Osteocyte (in vitro differentiated cells): ENCODE results near the gene ABL1. TPM values are rescaled to one million over a fixed set of nuclear protein-coding genes. Genes with fewer than 3 reads are reported as not detected.

Experiments used
- DNase-seq: peaks from one replicate; pipeline ENCODE4 v3.0.0; 2021; ENCODE audit warnings: mixed read lengths; ENCODE audit not compliant: unreplicated experiment; ENCODE audit errors: extremely low spot score
- H3K27ac Mint-ChIP-seq: one replicate; pipeline ENCODE4 v1.8.0; 2021; ENCODE audit warnings: mild to moderate bottlenecking, mixed read lengths; ENCODE audit not compliant: unreplicated experiment
- H3K27me3 Mint-ChIP-seq: one replicate; pipeline ENCODE4 v1.8.0; 2021; ENCODE audit warnings: mixed read lengths; ENCODE audit not compliant: unreplicated experiment
- H3K36me3 Mint-ChIP-seq: one replicate; pipeline ENCODE4 v1.8.0; 2021; ENCODE audit warnings: mixed read lengths; ENCODE audit not compliant: unreplicated experiment
- H3K4me1 Mint-ChIP-seq: one replicate; pipeline ENCODE4 v1.8.0; 2021; ENCODE audit warnings: mixed read lengths; ENCODE audit not compliant: unreplicated experiment
- H3K4me3 Mint-ChIP-seq: one replicate; pipeline ENCODE4 v1.8.0; 2021; ENCODE audit warnings: mild to moderate bottlenecking, moderate library complexity, mixed read lengths; ENCODE audit not compliant: unreplicated experiment
- H3K9me3 Mint-ChIP-seq: one replicate; pipeline ENCODE4 v1.8.0; 2021; ENCODE audit warnings: mixed read lengths; ENCODE audit not compliant: unreplicated experiment
- CTCF ChIP-seq: fragments of 200-600 bp; sonication (generic); IDR thresholded peaks from 2 replicates; pipeline ENCODE4 v1.5.0; 2021; ENCODE audit warnings: antibody characterized with exemption, mild to moderate bottlenecking, moderate library complexity
- total RNA-seq: library from RNA; stranded (reverse); gene quantifications from 2 replicates; pipeline ENCODE4 v1.2.1, GENCODE V29; 2021

Gene ABL1
- total RNA-seq, 1 donor from 2014 or later, result 101 TPM

GRCh38 chr9:130902204-130903185, 67.4 kb downstream of the ABL1 start:
- no peaks in the 10 kb centered on the region for H3K36me3 Mint-ChIP-seq

GRCh38 chr9:130903194-130904069, 68.4 kb downstream of the ABL1 start:
- H3K36me3 Mint-ChIP-seq, result no peaks in the 10 kb centered on the region
- H3K4me3 Mint-ChIP-seq, result no peak overlapping the region
- no peak for DNase-seq
- H3K4me1 Mint-ChIP-seq, result no peaks in the 10 kb centered on the region
- peaks cover 2% of the 10 kb centered on the region for H3K27me3 Mint-ChIP-seq
- TF ChIP-seq CTCF, result no peak
- H3K27ac Mint-ChIP-seq, result no peak overlapping the region
- H3K9me3 Mint-ChIP-seq, result no peaks in the 10 kb centered on the region

More at GRCh38 chr9:130902204-130903185, 67.4 kb downstream of the ABL1 start:
- H3K9me3 Mint-ChIP-seq, result no peaks in the 10 kb centered on the region
- TF ChIP-seq CTCF, result no peak
- no peak overlapping the region for H3K4me3 Mint-ChIP-seq
- H3K4me1 Mint-ChIP-seq, result no peaks in the 10 kb centered on the region
- H3K27ac Mint-ChIP-seq, result no peak overlapping the region
- peaks cover 2% of the 10 kb centered on the region for H3K27me3 Mint-ChIP-seq
- no peak for DNase-seq

- no peak overlapping the region for H3K27ac Mint-ChIP-seq
- no peak for DNase-seq
- H3K36me3 Mint-ChIP-seq, result no peaks in the 10 kb centered on the region
- H3K4me3 Mint-ChIP-seq, result no peak overlapping the region
- no peaks in the 10 kb centered on the region for H3K9me3 Mint-ChIP-seq
- TF ChIP-seq CTCF, result no peak
- H3K4me1 Mint-ChIP-seq, result no peaks in the 10 kb centered on the region
- H3K27me3 Mint-ChIP-seq, result peaks cover 2% of the 10 kb centered on the region
Observed at GRCh38 chr9:130904070-130905044, 69.3 kb downstream of the ABL1 start.

GRCh38 chr9:130905125-130905901, 70.3 kb downstream of the ABL1 start:
- no peaks in the 10 kb centered on the region for H3K9me3 Mint-ChIP-seq
- DNase-seq, result no peak
- TF ChIP-seq CTCF, result no peak
- H3K4me3 Mint-ChIP-seq, result no peak overlapping the region
- no peak overlapping the region for H3K27ac Mint-ChIP-seq
- no peaks in the 10 kb centered on the region for H3K36me3 Mint-ChIP-seq
- no peaks in the 10 kb centered on the region for H3K4me1 Mint-ChIP-seq
- peaks cover 2% of the 10 kb centered on the region for H3K27me3 Mint-ChIP-seq
